GM19238 (cell line): Measurements from ENCODE around the gene TGFA.

Experiments used
- DNase-seq: peaks from one replicate; pipeline ENCODE4 v3.0.0; 2011; ENCODE audit warnings: low spot score; ENCODE audit not compliant: insufficient read length

Gene TGFA

DNA sequence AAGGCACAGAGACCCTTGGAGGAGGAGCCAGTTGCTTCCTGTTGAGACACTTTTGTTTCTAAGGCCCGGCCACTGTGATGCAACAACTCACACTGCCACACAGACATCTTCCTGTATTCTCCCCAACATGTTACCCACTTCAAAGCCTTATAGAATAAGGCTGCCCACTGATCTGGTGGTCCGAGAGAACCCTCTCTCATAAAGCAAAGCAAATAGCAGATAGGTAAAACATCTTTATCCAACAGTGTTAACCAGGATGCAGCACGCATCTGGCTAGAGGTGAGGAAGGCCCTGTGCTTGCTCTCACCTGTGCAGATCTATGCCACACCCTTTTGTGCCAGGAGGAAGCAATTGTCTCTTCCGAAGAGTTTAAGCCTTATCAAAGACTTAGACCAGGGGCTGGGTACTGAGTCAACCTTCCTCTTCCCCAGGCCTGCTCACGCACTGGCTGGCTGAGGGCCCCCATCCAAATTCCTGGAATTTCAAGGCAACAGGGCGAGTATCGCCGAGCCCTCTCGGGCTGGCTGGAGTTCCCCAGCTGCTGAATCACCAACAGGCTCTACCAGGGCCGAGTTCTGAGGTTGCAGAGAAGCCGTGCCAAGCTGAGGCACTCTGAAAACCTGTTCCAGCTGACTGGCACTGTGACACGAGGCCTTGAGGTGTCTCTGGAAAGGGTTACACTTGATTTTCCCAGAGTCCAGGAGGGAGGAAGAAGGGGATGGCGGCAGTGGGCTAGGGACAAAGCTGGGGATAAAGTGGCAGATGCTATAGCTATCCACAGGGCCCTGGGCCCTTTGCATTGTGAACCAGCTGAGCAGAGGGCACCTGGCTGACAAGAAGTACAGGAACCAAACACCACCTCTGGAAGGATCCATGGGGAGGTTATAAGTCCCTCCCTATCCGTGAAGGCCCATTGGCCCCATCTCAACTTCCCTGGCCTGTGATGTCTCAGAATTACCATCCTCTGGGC, 29.3 kb downstream of the TGFA start:
- no peak for DNase-seq

DNA sequence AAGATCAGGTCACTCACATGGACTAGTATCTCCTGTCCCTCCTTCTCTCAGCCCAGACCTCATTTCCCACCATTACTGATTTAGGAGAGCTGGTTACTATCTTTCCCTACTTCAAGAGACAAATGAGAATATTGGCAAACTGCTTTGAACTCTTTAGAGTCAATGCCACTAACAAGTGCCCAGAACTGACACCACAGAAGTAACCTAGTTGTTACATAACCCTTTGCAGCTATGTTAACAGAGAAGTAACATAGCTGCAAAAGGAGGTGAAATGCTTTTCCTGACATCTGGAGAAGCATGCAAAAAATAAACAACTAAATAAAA, 30.0 kb downstream of the TGFA start:
- no peak for DNase-seq

DNA sequence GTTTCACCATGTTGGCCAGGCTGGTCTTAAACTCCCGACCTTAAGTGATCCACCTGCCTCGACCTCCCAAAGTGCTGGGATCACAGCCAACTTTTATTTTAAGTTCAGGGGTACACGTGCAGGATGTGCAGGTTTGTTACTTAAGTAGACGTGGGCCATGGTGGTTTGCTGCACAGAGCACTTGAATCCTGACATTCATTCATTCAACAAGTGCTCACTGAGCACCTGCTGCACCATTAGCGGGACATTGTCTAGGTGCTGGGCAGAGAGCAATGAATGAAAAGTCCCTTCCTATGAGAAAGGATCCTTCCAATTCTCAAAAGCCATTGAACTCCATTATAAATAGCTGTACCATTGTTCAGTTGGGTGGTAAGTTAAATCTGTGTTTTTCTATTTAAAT, 31.0 kb downstream of the TGFA start:
- DNase-seq: no peak

DNA sequence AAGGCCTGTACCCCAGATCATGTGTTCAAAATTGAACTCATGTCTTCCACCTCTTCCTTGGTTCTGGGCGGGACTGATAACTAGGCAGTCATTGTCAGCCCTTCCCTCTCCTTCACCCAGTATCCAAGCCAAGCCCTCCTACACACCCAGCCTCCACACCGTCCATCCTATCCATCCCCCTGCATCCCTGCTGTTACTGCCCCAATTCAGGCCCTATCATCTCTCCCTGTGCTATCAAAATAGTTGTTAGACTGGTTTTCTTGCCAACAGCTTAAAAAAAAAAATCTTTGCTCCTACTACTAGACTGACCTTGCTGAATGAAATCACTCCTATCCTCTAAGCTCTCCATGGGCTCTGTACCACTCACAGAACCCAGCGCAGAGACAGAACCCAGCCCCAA, 32.8 kb downstream of the TGFA start:
- DNase-seq: no peak

DNA sequence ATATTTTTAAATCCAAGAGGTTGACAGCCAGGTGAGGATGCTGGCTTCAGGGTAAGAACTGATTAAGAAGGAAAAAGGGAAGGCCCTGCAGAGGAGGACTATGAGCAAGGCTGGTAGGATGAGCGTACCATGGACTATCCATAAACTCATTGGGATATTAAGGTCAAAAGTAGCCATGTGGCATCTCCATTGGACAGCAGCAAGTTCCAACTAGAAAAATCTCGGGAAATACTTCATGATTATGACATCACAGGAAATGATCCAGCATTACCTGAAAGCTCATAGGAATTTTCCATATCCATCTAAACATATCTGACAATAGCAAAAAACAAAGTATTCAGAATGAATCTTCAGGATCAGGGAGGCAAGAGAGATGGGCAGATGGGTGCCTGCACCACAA, 34.2 kb downstream of the TGFA start:
- DNase-seq: no peak

DNA sequence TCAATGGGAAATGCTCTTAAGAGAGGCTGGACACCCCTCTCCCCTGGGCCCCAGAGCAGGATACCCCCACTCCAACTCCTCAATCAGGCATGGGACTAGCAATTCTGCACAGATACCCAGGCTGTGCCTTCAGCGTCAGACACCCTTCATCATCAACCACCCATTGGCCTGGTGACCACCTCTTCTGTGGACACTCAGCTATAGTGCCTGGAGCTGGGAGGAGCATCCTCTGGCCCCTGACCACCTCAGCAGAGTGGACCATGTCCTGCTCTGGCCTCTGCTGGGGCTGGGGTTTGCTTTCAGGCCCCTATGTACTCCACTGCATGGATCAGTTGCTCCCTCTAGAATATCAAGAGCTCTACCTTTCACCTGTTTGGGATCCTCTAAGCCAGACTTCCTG, 35.1 kb downstream of the TGFA start:
- DNase-seq: no peak

DNA sequence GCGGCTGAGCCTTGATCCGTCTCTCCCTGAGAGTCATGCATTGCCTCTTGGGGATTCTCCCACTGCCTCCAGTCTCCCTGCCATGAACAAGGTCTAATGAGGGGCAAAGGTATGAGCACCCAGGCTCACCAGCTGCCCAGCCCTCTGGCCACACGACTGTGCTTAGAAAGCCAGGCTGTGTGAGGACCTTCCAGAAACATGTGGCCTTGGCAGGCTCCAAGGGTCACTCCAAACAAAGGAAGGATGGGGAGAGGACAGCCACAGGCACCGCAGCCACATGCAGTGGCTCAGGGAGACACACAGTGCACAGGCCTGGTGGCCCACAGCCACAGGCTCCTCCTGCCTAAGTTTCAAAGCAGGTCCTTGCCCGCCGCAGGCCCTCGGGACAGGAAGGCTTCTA, 35.8 kb downstream of the TGFA start:
- no peak for DNase-seq

DNA sequence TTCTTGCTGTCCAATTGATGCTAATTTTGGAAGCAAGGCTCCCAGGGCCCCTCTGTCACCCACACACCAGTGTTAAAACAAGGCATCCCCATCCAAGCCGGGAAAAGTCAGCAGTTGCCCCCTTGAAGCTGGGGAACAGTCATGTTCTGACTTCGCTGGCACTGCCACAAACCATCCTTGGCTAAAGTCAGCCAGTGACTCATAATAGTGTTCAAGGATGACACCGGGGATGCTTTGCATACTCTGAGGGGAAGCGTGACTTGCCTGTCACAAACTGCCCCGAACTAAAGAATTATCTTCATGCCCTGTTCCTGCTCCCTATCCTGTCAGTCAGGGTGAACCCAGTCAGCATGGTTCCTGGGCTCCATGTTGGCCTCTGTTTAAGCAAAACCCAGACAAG, 37.0 kb downstream of the TGFA start:
- peak; percentile 47 for DNase-seq

DNA sequence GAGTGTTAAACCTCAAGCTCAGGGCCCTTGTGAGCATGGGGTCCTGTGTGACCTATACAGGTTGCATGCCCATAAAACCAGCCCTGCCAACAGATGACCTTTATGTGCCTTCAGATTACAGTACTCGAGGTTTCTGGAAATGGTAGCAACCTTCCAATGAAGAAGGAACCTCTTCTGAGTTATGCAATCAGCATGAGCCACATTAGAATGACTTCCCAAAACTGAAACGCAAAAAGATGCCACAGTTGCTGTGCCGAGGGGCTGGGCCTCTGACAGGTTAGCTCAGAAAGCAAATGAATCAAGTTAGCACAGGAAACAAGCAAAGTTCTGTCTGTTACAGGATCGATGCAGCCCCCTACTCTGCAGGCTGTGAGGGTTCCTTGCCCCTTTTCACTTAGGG, 37.7 kb downstream of the TGFA start:
- DNase-seq: no peak

DNA sequence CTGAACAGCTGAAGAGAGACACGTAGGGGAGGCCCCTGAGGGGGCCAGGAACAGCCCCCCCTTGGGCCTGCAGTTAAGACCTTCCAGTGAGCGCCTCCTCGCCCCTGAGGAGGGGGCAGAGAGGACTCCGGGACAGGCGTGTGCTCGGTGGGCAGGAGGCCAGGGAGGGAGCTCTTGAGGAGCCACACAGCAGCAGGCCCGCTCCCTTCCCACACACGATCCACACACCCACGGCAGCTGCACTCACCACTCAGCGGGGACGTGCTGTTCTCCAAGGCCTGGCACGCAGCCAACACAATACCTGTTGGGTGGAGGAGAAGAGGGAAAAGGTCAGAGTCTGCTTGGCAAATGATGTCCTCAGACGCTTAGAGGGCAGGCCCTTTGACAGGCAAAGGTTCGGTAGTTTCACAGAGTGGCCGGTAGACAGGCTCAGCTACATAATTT, 39.0 kb downstream of the TGFA start:
- no peak for DNase-seq

DNA sequence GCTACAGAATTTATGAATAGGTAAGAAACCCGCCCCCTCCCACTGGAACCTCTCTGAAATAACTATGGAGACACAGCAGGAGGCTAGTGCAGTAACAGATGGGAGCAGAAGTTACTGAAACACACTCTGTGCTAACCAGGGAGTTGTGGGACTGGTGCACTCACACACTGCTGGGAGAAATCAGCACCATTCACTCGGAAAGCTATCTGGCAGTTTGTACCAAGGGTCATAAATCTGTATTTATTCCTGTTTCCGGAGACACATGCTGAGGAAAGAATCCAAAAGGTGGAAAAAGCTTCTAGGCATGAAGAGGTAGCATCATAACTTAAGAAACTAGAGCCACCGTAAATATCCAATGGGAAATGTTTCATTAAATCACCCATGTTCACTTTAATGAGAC, 39.9 kb downstream of the TGFA start:
- no peak for DNase-seq

DNA sequence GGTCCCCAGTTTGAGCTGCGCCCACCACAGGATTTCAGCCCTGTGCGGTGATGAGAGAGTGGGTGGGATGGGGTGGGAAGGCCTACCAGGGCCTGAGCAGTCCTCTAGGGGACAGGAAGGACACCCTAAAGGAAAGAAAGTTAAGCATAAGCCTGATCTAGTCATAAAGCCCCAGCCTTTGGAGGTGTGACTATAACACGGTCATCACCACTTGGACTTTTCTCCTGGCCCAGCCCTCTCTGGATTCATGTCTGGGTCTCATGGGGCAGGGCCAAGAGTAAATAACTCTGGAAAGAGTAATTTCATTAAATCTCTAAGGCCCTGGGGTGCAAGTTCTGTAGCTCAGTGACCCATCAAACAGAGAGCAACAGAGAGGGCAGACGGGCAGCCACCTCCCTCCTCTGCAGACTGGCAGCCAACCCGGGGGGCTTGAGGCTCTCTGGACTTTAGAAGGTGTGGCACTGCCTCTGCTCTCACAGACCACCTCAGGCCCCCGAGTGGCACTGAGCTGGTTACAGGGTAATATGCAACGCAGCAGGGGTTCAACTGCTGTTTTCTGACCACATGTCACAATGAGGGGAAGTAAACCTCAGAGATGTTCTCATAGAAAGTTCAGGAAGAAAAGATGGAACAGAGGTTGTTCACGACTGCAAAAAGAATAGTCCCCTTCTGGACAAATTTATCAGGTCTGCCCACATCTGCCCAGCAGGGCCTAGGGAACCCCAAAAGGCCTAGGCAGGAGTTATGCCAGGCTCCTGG, 41.5 kb downstream of the TGFA start:
- DNase-seq: no peak

DNA sequence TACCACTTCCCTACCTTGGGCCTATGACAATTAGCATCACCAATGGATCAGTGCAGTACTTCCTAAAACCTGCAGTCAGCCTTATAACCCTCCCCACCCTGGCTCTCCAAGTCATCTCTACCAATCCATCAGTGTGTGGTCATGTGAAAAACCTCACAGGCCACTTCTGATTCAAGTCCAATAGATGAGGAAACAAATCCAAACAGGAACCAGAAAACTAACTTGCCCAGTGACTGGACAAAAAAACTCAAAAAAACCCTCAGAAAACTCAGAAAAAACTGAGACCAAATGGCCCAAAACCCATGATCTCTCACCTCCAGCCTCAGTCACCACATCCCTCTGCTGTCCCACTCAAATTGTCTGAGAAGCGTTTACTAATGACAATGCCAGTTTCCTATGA, 43.3 kb downstream of the TGFA start:
- no peak for DNase-seq

DNA sequence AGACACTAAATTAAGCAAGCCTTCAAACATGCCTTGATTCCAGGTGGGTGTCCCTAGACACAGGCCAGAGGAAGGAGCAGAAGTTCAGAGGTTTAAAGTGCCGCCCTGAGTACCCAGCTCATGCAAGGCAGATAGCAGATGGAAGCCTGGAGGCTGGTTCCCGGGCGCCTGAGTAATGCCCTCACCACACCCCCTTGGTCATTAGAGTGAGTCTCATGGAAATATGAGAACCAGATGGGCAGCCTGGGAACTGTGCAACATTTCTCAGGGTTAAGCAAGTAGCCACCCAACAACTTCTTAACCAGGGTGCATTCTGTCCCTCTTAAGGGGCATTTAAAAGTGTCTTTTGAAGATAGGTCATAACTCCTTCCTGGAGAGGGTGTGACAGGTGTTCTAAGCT, 44.1 kb downstream of the TGFA start:
- no peak for DNase-seq

DNA sequence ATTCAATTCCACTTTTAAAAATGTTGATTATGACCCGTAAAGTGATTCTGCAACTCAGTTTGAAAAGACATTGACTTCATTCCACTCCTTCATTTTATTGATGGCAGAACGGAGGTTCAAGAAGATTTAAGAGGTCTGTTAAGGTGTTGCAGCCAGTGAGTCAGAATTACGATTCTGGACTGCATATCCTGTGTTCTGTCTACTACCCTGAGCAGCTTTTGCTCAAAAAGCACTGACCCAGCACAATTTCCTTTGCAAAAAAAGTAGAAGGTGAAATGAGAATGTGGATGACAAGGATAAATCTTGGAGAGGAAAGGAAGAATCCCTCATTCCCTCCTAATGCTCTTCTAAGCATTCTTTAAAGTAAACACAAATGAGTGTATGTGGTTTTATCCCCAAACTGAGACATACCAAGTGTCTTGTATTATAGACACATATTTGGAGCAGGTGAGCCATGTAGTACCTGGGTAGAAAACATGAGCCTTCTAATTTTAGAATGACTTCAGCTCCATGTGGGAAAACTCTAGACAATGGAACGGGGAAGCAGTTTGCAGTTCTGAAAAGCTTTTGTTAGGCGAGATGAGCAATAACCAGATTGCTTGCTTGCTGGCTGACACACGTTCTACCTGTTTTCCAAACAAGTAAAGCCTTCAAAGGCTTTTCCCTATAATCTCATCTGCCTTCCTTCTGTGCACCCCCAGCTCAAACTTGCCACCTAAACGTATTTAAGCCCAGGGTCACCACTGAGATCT, 44.7 kb downstream of the TGFA start:
- no peak for DNase-seq

DNA sequence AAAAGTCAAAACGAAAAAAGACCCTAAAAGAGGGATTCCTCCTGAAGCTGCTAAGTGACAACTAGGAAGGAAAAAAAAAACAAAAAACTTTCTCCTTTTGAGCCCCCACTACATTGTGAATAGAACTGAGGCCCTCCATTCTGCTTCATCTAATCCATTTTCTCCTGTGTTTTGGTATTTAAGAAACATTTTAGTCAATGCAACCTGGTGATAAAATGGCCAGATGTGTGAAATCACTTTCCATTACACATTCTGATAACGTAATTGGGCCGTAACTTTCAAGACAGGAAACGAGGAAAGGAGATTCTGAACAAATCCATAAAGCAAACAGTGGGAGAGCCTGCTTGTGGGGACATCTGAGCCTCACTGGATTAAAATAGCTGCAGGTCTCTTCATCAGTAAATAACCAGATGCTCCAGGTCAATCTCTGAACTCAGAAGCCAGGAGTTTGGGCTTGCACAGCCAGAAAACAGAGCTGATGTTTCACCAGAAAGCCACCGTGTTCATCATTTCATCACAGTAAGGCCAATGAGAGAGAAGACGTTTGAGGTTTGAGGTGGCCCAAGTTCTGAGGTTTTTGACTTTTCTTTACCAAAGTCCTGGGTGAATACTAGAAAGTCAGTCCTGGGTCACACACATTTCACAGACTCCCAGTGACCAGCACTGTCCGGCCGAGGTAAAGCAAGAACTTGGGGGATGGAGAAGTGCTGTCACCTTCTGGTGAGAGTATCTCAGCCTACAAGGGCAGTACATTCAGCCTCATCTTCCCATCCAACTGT, 47.8 kb downstream of the TGFA start:
- DNase-seq: no peak

DNA sequence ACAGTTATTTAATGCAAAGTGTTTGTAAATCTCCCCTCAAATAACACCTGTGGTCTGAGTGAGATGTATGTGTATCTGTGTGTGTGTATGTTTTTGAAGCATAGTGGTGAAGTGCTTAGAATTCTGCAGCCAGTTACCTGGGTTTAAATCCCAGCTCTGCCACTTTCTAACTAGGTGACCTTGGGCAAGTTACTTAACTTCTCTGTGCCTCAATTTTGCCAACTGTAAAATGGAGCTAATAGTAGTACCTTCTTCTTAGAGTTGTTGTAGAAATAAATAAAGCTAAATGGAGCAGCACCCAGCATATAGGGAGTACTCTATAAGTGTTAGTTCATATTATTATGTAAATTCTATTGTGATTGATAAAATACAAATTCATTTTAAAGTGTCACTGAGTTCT, 48.9 kb downstream of the TGFA start:
- no peak for DNase-seq

DNA sequence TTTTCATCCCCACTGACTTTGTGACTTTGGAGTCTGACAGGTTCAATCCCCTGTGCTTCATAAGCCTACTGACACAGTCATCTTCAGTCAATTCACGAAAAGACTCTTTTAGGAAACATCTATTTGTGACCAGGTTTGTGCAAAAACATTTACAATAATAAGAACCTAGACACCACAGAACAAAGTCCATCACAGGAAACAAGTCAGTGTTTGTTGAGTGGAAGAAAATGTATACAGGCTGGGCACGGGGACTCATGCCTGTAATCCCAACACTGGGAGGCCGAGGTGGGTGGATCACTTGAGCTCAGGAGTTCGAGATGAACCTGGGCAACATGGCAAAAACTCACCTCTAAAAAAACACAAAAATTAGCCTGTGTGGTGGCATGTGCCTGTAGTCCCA, 49.7 kb downstream of the TGFA start:
- DNase-seq: no peak

DNA sequence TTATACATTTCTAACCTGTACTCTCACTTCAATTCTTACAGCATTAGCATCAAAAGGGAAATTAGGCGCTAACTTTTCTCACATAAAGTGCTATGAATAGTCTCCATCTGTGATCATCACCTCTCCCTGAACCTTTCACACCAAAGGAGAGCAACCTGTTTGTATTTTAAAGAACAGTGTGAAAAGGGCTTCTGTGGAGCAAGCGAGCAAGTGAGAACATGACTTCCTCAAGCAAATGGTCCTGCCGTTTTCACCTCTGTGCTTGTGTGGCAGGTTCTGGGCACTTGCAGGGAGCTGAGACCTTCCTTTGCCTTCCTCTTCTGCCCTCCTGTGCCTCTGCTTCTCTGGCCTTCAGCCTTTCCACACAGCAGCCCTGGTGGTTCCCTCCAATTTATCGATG, 51.9 kb downstream of the TGFA start:
- DNase-seq: no peak

DNA sequence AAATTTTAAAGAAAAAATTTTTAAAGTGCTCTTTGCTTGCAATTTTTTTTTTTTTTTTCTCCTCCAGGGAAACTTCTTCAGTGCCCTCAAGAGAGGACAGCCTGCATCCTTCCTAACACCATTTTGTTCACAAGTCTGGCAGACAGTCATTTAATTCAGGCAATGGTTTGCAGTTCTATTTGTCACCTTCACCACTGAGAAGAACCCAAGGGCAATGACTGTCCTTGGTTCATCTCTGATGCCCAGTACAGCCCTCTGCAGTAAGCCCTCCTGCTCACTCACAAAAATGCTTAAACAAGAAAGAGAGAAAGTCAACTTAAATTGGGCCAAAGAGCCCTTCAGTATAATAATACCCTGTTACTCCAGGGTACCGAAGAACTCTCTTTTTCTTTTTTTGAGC, 52.4 kb downstream of the TGFA start:
- no peak for DNase-seq

DNA sequence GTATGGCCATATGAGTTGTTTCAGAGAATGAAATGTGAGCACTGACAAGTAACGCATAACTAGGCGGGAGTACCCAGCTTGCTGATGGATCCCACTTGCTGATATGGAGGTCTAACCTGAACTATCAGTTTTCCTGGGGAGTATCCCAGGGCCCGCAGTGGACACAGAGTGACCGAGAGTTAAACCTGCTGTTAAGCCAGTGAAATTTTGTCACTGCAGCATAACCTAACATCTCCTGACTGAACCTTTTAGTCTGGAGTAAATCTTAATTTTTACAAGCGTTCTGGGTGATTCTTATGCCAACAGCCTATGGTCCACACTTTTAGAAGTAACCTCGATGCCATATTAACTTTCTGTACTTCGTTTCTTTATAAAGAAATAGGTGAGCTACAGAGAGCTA, 54.4 kb downstream of the TGFA start:
- DNase-seq: no peak
